Suprapubic skin (tissue), 4 donors: ENCODE results near the gene GTF2A1L.

ENCODE experiments used
- CTCF ChIP-seq, 2 donors: fragments of 200-600 bp in 1 of 2; fragments of 450-650 bp in 1 of 2; sonication (generic) in 1 of 2; IDR thresholded peaks; one replicate each; pipeline ENCODE4 v1.5.1; 2016 to 2019; ENCODE audit warnings: antibody characterized with exemption in 2 of 2, mild to moderate bottlenecking in 1 of 2, moderate library complexity in 1 of 2
- EP300 ChIP-seq: sonication (generic); formaldehyde crosslinking; IDR thresholded peaks from one replicate; pipeline ENCODE4 v1.6.1; 2017; ENCODE audit warnings: antibody characterized with exemption
- POLR2A ChIP-seq, 2 donors: fragments of 450-650 bp; IDR thresholded peaks; one replicate each; pipeline ENCODE4 v1.6.1; 2017; ENCODE audit warnings: antibody characterized with exemption in 2 of 2, mild to moderate bottlenecking in 2 of 2, moderate library complexity in 2 of 2
- POLR2AphosphoS5 ChIP-seq, 3 donors: sonication (generic); formaldehyde crosslinking; IDR thresholded peaks; one replicate each; pipeline ENCODE4 v1.6.1; 2017; ENCODE audit warnings: antibody characterized with exemption in 3 of 3

- TF ChIP-seq CTCF (IDR thresholded peaks at IDR 0.05) (no peak), POLR2A (IDR thresholded peaks at IDR 0.05) (no peak), POLR2AphosphoS5 (IDR thresholded peaks at IDR 0.05) (no peak), EP300 (no peak)
Measured at GRCh38 chr2:48600917-48601316, 16.7 kb upstream of the GTF2A1L start.
